K562 (cell line): Measurements from ENCODE around the gene DAAM1. TPM values are rescaled to one million over a fixed set of nuclear protein-coding genes. Genes with fewer than 3 reads are reported as not detected.

Source experiments
- ATAC-seq: fragments of 200-7000 bp; cut with Tn5 transposase; 3 replicates; pipeline ENCODE4 v1.9.1; 2020; ENCODE audit warnings: moderate library complexity
- BruUV-seq: library from RNA; stranded (reverse); fragments of 400-500 nt; replicated peaks from 2 replicates; lab custom pipeline; 2021; lab: Mats Ljungman, UMichigan
- CTCF ChIA-PET: fragments of 300-600 bp; formaldehyde crosslinking; extraction: SDS; loops from one replicate; lab custom pipeline; 2021; ENCODE audit warnings: low intra/inter-chr PET ratio; lab: Yijun Ruan, JAX
- POLR2A ChIA-PET: fragments of 300-600, 350-650 bp; sonication (Branson Sonifier 250); formaldehyde crosslinking; extraction: SDS; loops from one replicate; lab custom pipeline; 2021; ENCODE audit warnings: antibody characterized with exemption, inconsistent platforms; lab: Yijun Ruan, JAX
- DNase-seq, 4 experiments: peaks; one replicate each; pipeline versions ENCODE4 v3.0.0 to v3.0.0-alpha.2; 2011 to 2018; ENCODE audit warnings: low spot score in 3 of 4, mixed read lengths in 3 of 4; ENCODE audit errors: extremely low read depth in 1 of 4
- FAIRE-seq: peaks from 2 replicates; lab custom pipeline; 2011; peaks lifted over from hg19 to GRCh38; lab: Jason Lieb, UNC
- H2AFZ ChIP-seq: 2 replicates; pipeline ENCODE4 v1.6.0; 2011; ENCODE audit warnings: low read depth, low read length, control low read depth, inconsistent platforms
- H3K27ac ChIP-seq: fragments of 200-600 bp; 3 replicates; pipeline ENCODE4 v1.8.0; 2011; ENCODE audit warnings: low read depth, mild to moderate bottlenecking, control low read depth, inconsistent platforms, low read length, moderate library complexity, mixed read lengths; ENCODE audit errors: extremely low read depth
- H3K27me3 ChIP-seq, 2 experiments: fragments of 300-600 bp in 1 of 2; 2 replicates in 1 of 2; 3 replicates in 1 of 2; pipeline versions ENCODE4 v1.6.0 to v1.8.0; 2011; ENCODE audit warnings: inconsistent platforms in 2 of 2, low read length in 2 of 2, mild to moderate bottlenecking in 1 of 2, mixed read lengths in 1 of 2, moderate library complexity in 1 of 2; ENCODE audit not compliant: control insufficient read depth in 2 of 2, insufficient read depth in 2 of 2
- H3K36me3 ChIP-seq: fragments of 300-600 bp; 3 replicates; pipeline ENCODE4 v1.8.0; 2011; ENCODE audit warnings: mild to moderate bottlenecking, low read length, inconsistent platforms; ENCODE audit not compliant: control insufficient read depth, insufficient read depth
- H3K4me1 ChIP-seq, 2 experiments: fragments of 200-600 bp in 1 of 2; replicated peaks in 1 of 2; 2 replicates in 1 of 2; 3 replicates in 1 of 2; pipeline versions ENCODE4 v1.5.1 to v1.8.0; 2011; ENCODE audit warnings: inconsistent platforms in 2 of 2, low read length in 2 of 2, mild to moderate bottlenecking in 1 of 2, mixed read lengths in 1 of 2, moderate library complexity in 1 of 2; ENCODE audit not compliant: control insufficient read depth in 2 of 2, insufficient read depth in 2 of 2
- H3K4me2 ChIP-seq: 2 replicates; pipeline ENCODE4 v1.6.1; 2011; ENCODE audit warnings: low read length, control low read depth, inconsistent platforms, mixed read lengths; ENCODE audit not compliant: insufficient read depth
- H3K4me3 ChIP-seq: fragments of 200-600 bp; sonication (generic), shearing (Covaris generic); 2 replicates; pipeline ENCODE4 v1.5.1; 2016; ENCODE audit warnings: control low read depth, inconsistent platforms
- H3K79me2 ChIP-seq: fragments of 200-600 bp; 3 replicates; pipeline ENCODE4 v1.8.0; 2011; ENCODE audit warnings: low read length, inconsistent platforms; ENCODE audit not compliant: control insufficient read depth, insufficient read depth
- H3K9ac ChIP-seq, 2 experiments: 2 replicates each; pipeline versions ENCODE4 v1.6.0 to v1.6.1; 2011; ENCODE audit warnings: low read depth in 2 of 2, low read length in 2 of 2, control low read depth in 1 of 2, inconsistent platforms in 1 of 2, mild to moderate bottlenecking in 1 of 2, mixed read lengths in 1 of 2; ENCODE audit not compliant: insufficient read depth in 1 of 2
- H3K9me1 ChIP-seq: one replicate; pipeline ENCODE4 v1.6.0; 2011; ENCODE audit warnings: inconsistent platforms, mild to moderate bottlenecking, low read length, moderate library complexity; ENCODE audit not compliant: control insufficient read depth, insufficient read depth
- H3K9me3 ChIP-seq: replicated peaks from 2 replicates; pipeline ENCODE4 v1.5.1; 2011; ENCODE audit warnings: low read depth, low read length, inconsistent platforms; ENCODE audit not compliant: control insufficient read depth, insufficient read depth
- H4K20me1 ChIP-seq: replicated peaks from 2 replicates; pipeline ENCODE4 v1.6.1; 2011; ENCODE audit warnings: low read length, inconsistent platforms, mixed read lengths; ENCODE audit not compliant: control insufficient read depth, insufficient read depth
- ATF1 ChIP-seq, 2 experiments: fragments of 450-650 bp in 1 of 2; IDR thresholded peaks; 2 replicates each; pipeline ENCODE4 v1.6.1; 2016; ENCODE audit warnings: missing compliant biosample characterization in 1 of 2, missing genetic modification characterization in 1 of 2
- CC2D1A ChIP-seq: fragments of 450-650 bp; IDR thresholded peaks from 2 replicates; pipeline ENCODE4 v1.6.1; 2017; ENCODE audit warnings: mild to moderate bottlenecking
- HDGF ChIP-seq: fragments of 450-650 bp; IDR thresholded peaks from 2 replicates; pipeline ENCODE4 v1.6.1; 2016
- NEUROD1 ChIP-seq: fragments of 150-350 bp; IDR thresholded peaks from 2 replicates; pipeline ENCODE4 v1.6.1; 2014; ENCODE audit warnings: borderline replicate concordance, low read length, low read depth; ENCODE audit not compliant: partially characterized antibody
- RAD21 ChIP-seq, 2 experiments: fragments of 250-450 bp in 1 of 2; fragments of 450-650 bp in 1 of 2; sonication (Bioruptor Pico) in 1 of 2; formaldehyde crosslinking in 1 of 2; IDR thresholded peaks in 1 of 2; conservative IDR thresholded peaks in 1 of 2; 2 replicates each; pipeline versions ENCODE4 v1.4.0 to v1.8.0; 2020 to 2022; ENCODE audit warnings: mild to moderate bottlenecking in 2 of 2, moderate library complexity in 1 of 2
- RBM17 ChIP-seq: fragments of 200-400 bp; formaldehyde crosslinking; IDR thresholded peaks from 2 replicates; pipeline ENCODE4 v1.6.1; 2017; ENCODE audit warnings: low read depth, mild to moderate bottlenecking, low read length, borderline replicate concordance
- SMARCA5 ChIP-seq: fragments of 450-650 bp; IDR thresholded peaks from 2 replicates; pipeline ENCODE4 v1.6.1; 2016
- WHSC1 ChIP-seq: IDR thresholded peaks from one replicate; pipeline ENCODE4 v1.6.1; 2012; ENCODE audit warnings: low read length, control low read depth, inconsistent platforms
- WGBS: fragments of 100-300 bp; shearing (Covaris generic); methylation state at CpG from one replicate; pipeline ENCODE4 v1.1.6; 2016; ENCODE audit warnings: low coverage, mixed read lengths; ENCODE audit not compliant: insufficient coverage; ENCODE audit errors: missing lambda C conversion rate; 5-methylcytosine and 5-hydroxymethylcytosine counted together
- in situ Hi-C: fragments of 300-500 bp; cut with MboI; formaldehyde crosslinking; loops from 4 replicates; pipeline ENCODE4 v1.15.0; 2018; ENCODE audit warnings: inconsistent platforms, mixed read lengths
- intact Hi-C: fragments of 100-400 bp; cut with micrococcal nuclease; formaldehyde crosslinking; loops from 2 replicates; pipeline ENCODE4 v1.14.2; 2022
- polyA plus RNA-seq, 8 experiments: library from polyadenylated mRNA; depleted of rRNA in 4 of 8; stranded (reverse) in 5 of 8; unstranded in 3 of 8; fragments of >200 nt; fragmentation: Nextera tagmentation in 2 of 8; fragmentation: Illumina TruSeq in 1 of 8; extraction: Ambion mirVana in 2 of 8; extraction: Trizol in 1 of 8; gene quantifications; 2 replicates each; pipeline versions ENCODE4 v1.2.1 to v1.2.3, GENCODE V29; 2011 to 2014; ENCODE audit warnings: inconsistent platforms in 1 of 8, missing spikeins in 1 of 8
- total RNA-seq, 7 experiments: library from RNA; depleted of rRNA in 6 of 7; stranded (reverse); fragments of >200 nt in 6 of 7; fragmentation: Illumina TruSeq in 2 of 7; extraction: Trizol in 2 of 7; gene quantifications; 2 replicates each; pipeline versions ENCODE4 v1.2.1 to v1.2.3, GENCODE V29; 2011 to 2021; ENCODE audit warnings: low replicate concordance in 1 of 7
- TF ChIP-seq, protein P1 (sequence below): fragments of 450-650 bp; formaldehyde crosslinking; IDR thresholded peaks from 2 replicates; pipeline ENCODE4 v1.4.0; 2020; ENCODE audit warnings: mild to moderate bottlenecking, mixed read lengths

DAAM1 gene
- total and polyA plus RNA-seq, 9 of the 15 experiments (the other 6 are each of a cell fraction or from before 2014, with no cell fraction given): 3.6 to 11.6 (median 6.7) TPM

DNA sequence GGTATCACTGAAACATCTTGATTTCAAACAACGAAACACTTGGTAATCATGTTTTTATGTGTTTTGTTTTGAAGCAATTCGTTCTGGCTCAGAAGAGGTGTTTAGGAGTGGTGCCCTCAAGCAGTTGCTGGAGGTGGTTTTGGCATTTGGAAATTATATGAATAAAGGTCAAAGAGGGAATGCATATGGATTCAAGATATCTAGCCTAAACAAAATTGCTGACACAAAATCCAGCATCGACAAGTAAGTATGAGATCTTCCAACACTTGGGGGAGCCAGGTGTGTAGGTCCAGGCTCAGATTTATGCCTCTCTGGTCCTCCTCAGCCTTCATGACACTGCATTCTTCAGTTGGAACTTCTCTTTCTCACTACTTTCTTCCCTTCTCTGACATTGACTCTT, 166.6 kb downstream of the DAAM1 start:
- TF ChIP-seq RBM17 (no peak), CC2D1A (no peak), NEUROD1 (no peak), ATF1 (CRISPR knock-in tag; IDR thresholded peaks at IDR 0.05) (no peak), ATF1 (tag; IDR thresholded peaks at IDR 0.05) (no peak), HDGF (no peak), RAD21 (CRISPR knock-in tag; conservative IDR thresholded peaks at IDR 0.05 in 1 of 2, IDR thresholded peaks at IDR 0.05 in 1 of 2) (peak in 1 of 2 experiments; percentile 25; a peak in 2 of 4 replicates), SMARCA5 (no peak), WHSC1 (no peak)
- TF ChIP-seq, protein P1, sequence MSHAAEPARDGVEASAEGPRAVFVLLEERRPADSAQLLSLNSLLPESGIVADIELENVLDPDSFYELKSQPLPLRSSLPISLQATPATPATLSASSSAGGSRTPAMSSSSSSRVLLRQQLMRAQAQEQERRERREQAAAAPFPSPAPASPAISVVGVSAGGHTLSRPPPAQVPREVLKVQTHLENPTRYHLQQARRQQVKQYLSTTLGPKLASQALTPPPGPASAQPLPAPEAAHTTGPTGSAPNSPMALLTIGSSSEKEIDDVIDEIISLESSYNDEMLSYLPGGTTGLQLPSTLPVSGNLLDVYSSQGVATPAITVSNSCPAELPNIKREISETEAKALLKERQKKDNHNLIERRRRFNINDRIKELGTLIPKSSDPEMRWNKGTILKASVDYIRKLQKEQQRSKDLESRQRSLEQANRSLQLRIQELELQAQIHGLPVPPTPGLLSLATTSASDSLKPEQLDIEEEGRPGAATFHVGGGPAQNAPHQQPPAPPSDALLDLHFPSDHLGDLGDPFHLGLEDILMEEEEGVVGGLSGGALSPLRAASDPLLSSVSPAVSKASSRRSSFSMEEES (CRISPR knock-in tag): no peak
- Histone ChIP-seq H3K4me1 (peaks cover 0 to 8% of the 10 kb centered on the region in 2 experiments; a peak in 1 of 5 replicates), H4K20me1 (no peaks in the 10 kb centered on the region), H3K4me3 (no peak overlapping the region), H3K9me1 (no peaks in the 10 kb centered on the region), H3K36me3 (peaks cover 9% of the 10 kb centered on the region; the same call in 1 of the 3 replicates), H3K4me2 (no peak overlapping the region), H3K27ac (no peak overlapping the region), H3K27me3 (no peaks in the 10 kb centered on the region), H2AFZ (no peak overlapping the region), H3K9me3 (no peaks in the 10 kb centered on the region), H3K79me2 (no peaks in the 10 kb centered on the region), H3K9ac (no peak overlapping the region)
- FAIRE-seq (no peak), ATAC-seq (no peak), DNase-seq (no peak)
- BruUV-seq: no TSS peak
- ChIA-PET POLR2A (no interaction called here), CTCF (no interaction called here)
- in situ Hi-C loops: no loop called here
- WGBS: 46% methylated on average over 3 of the region's 3 CpGs
- intact Hi-C loops: no loop called here
